ENCODE results near the gene TMEM98.
A peak's percentile ranks its signal among the peaks of the same experiment; 100 is the strongest.
"Not testable (repeated sequence)": the region's sequence is repeated elsewhere in the genome, so short reads cannot be mapped to it uniquely, and the experiment has no call there.

TMEM98 gene

DNA sequence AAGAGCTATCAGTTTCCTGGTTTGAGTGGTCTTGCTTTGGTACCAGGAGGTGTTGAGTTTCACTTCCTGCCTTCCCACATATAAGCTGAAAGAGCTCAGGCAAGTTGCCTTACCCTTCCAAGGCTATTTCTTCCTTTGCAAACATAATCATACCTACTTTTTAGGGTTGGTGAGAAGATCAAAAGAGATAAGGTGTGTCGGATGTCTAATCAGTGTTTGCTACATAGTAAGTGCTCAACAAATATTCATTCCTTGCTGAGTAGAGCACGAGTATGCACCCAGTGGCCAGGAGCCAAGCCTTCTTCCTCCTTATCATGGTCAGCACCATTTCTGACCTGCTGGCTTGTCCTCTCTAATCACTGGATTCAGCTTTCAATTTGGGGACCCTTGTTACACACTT lies 12.7 kb upstream of the TMEM98 start:
- no peak for DNase-seq

DNA sequence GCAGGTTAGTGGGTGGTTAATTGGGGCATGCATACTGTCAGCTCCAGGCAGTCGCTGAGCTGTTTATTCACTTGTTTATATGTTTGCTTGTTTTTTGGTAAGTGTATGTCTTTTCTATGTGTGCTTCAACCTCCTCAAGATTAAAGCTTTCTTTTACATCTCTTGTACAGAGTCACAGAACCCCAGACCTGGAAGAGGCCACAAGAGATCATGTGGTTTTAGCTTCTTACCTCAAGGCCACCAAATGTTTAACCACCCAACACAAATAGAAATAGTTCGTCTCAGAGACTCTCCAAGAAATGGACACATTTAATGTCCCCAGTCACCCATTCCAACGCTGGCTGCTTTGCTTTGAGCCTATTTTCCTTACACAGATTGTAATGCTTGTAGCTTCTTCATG lies 11.8 kb upstream of the TMEM98 start:
- DNase-seq, result no peak

DNA sequence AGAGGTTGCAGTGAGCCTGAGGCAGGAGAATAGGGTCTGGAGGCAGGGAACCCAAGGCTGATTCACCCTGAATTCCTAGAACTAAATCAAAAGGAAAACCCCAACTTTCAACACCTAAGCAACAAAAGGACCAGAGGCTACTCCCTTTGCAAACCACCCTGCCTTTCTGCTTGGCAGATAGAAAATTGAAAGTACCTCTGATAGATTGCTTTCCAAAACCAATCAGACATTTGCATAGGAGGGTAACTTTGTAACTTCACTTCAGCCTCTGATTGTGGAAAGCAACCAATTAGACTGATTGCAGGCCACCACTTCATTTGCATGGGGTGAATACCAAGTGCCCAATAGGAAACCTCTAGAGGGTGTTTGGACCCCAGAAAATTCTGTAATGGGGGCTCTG lies 10.9 kb upstream of the TMEM98 start:
- DNase-seq, result no peak

DNA sequence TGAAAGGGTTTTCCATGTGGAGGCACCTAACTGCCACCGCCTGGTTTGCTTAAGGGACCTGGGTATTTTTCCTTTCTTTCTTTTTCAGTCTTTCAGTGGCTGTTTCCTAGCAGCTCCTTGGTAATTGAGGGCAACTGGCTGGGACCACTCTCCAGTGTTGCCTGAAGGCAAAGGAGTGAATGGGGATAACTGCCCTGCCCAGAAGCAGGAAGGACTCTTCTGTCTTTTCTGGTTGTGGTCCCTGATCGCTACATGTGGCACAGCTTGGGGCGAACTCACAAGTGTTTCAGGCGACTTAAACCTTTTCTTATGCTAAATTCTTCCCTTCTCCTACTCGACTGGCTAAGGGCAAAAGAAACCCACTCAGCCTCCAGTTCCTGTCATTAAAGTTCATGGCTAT lies 10.1 kb upstream of the TMEM98 start:
- DNase-seq, result no peak

GRCh38 chr17:32919876-32920275 lies 8.1 kb upstream of the TMEM98 start:
- DNase-seq, result not testable (repeated sequence)

DNA sequence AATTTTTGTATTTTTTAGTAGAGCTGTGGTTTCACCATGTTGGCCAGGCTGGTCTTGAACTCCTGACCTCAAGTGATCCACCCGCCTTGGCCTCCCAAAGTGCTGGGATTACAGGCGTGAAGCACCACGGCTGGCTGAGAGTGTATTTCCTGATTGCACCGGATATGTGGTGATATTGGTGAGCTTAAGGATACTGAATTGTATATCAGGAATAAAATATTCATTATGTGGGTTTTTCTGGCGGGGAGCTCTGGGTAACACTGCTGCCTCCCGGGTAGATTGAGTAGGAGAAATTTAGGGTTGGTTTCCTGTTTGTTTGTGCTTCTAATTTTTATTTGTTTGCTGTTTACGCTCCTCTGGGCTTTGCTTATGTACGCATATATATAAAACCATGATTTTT lies 7.7 kb upstream of the TMEM98 start:
- no peak for DNase-seq

DNA sequence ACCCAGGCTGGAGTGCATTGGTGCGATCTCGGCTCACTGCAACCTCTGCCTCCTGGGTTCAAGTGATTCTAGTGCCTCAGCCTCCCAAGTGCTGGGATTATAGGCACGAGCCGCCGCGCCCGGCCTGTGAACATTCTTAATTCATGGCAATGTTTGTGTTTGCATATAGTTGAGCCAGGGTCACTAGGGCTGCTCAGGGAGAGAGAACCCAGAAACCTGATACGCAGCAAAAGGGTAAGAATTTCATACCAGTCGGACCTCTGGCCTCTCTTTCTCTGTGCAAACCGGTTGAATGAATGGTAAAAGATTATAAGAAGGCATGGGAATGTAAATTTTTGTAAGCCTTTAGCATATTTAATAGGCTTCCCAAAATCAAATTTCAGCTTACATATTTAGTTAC lies 6.9 kb upstream of the TMEM98 start:
- no peak for DNase-seq

DNA sequence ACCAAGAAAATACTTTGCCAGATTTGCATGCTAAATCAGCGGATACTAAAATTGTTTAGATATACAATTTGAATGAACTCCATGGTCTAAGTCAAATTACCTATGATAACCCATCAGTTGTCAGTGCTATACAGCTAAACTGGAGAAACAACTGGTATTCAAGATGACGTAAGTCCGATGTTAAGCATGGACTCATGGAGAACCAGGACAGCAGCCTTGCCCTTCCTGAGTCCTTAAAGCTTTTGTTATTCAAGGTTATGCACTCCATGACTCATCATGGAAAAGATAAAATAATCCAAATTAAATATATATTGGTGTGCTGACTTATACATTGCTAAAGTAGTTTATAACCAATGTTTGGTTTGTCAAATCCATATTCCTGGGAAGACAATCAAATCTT lies 4.0 kb upstream of the TMEM98 start:
- not testable (repeated sequence) for DNase-seq

DNA sequence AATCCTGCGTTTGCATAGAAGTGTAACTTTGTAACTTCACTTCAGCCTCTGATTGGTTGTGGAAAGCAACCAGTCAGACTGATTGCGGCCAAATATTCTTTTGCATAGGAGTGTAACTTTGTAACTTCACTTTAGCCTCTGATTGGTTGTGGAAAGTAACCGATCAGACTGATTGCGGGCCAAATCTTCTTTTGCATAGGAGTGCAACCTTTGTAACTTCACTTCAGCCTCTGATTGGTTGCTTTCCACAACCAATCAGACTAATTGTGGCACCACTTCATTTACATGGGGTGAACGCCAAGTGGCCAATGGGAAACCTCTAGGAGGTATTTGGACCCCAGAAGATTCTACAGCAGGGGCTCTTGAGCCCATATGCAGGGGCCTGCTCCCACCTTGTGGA lies 1.8 kb upstream of the TMEM98 start:
- DNase-seq, result no peak

DNA sequence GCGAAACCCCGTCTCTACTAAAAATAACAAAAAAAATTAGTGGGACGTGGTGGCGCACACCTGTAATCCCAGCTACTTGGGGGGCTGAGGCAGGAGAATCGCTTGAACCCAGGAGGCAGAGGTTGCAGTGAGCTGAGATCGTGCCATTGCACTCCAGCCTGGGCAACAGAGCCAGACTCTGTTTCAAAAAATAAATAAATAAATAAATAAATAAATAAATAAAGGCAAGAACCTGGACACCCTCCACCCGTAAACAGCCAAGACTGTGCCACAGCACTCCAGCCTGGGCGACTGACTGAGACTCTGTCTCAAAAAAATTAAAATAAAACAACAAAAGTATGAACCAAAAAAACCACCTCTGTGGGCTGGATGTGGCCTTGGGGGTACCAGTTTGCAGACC lies 1.2 kb upstream of the TMEM98 start:
- DNase-seq, result not testable (repeated sequence)

DNA sequence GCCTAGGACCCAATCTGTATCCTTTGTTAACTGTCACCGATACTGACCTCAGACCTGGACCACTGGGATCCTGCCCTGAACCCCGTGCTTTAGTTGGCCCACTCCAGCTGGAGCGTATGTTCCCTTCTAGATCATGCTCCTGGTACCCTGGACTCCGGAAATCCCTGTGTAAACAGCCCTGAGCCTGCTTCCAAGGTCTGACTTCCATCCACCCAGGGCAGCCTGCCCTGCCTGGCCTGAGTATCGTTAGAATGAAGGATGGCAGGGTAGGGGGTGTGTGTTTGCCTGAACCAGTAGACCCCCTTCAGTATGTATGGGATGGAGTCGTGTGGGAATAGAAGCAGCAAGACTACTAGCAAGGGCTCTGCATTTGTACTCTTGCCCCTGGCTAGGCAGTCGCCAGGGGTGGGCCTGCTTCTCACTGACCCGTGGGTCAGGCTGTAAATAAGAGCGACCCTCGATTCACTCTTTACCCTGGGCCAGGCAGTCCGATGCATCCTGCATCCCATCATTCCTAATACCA lies 691 bp upstream of the TMEM98 start:
- DNase-seq, result no peak

DNA sequence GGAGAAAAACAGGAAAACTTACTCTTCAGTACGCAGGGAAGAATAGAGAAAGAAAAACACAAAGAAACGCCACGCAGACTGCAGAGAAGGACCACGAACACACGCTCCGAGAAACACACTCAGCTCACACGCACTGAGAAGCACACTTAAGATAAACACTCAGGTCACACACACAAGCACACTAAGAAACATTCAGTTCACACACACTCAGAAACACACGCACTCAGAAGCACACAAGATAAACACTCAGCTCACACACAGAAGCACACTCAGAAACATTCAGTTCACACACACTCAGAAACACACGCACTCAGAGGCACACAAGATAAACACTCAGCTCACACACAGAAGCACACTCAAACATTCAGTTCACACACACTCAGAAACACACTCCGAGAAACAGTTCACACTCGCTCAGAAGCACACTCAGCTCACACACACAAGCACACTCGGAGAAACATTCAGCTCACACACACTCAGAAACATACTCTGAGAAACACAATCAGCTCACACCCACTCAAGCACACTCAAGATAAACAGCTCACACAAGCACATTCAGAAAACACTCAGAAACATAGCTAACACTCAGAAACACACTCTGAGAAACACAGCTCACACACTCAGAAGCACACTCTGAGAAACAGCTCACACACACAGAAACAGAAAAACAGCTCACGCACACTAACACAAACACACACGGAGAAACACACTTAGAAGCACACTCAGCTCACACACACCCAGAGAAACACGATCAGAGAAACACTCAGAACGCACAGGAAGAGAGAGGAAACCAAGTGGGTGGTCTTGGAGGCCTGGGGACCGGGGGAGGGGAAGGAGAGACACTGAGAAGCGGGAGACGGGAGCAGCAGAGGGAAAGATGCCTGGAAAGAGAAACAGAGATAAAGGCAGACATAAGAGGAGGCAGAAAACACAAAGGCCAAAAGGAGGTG lies 908 bp downstream of the TMEM98 start:
- no peak for DNase-seq

DNA sequence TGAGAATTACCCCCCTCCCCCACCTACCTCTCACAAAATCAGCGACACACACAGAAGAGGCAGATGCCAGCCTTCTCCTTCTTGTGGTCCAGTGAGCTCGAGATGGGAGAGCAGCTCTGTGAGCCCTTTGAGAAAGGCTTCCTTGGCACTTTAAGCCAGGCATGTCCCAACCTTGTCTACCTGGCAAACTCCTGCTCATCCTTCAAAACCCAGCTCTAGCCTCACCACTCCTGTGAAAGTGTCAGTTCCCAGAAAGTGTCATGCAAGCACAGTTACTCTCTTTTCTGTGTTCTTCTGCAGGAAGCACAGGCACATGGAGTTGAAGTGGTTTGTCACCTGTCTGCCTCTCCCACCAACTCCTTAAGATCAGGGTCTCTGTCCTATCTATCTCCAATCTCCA lies 1.6 kb downstream of the TMEM98 start:
- no peak for DNase-seq

DNA sequence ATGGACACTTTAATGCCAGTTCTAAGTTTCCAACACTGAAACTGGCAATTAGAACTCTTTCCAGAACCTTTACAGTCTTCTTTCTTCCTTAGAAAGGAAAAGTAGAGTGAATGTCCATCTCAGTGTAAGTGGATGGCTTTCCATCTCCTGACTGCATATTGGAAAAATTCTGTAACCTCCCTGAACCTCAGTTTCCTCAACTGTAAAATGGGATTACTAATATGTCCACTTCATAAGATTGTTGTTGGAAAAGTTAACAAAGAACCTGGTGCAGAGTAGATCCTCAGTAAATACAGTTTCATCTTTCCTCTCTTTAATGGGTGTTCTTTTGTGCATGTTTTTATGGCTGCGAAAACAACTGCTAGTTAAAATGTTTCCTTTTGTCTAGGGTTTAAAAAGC lies 2.6 kb downstream of the TMEM98 start:
- DNase-seq, result no peak

DNA sequence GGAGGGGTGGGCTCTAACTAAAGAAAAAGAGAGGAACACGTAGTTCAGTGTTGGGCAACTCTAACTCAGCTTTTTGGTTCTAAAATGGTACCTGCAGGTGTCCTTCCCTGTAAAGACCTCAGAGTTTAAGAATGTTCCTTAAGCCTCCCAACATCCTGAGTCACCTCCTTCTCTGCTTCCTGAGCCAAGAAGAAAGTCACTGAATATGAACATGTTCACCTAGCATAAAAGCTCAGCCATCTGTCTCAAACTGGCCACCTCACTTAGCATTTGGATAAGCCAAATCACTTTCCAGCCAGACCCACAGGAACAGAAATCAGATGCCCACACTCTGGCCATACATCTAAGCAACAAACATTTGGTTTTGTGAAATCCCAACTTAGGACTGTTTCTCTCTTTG lies 3.7 kb downstream of the TMEM98 start:
- no peak for DNase-seq

- DNase-seq, result no peak
Observed at GRCh38 chr17:32933881-32934280, 5.9 kb downstream of the TMEM98 start.

- DNase-seq, result no peak
Observed at GRCh38 chr17:32935726-32936125, 7.8 kb downstream of the TMEM98 start.

GRCh38 chr17:32936186-32936893 lies 8.4 kb downstream of the TMEM98 start:
- DNase-seq, result no peak

- peak; percentile 29 for DNase-seq
Observed at GRCh38 chr17:32936894-32937500, 9.0 kb downstream of the TMEM98 start.

DNA sequence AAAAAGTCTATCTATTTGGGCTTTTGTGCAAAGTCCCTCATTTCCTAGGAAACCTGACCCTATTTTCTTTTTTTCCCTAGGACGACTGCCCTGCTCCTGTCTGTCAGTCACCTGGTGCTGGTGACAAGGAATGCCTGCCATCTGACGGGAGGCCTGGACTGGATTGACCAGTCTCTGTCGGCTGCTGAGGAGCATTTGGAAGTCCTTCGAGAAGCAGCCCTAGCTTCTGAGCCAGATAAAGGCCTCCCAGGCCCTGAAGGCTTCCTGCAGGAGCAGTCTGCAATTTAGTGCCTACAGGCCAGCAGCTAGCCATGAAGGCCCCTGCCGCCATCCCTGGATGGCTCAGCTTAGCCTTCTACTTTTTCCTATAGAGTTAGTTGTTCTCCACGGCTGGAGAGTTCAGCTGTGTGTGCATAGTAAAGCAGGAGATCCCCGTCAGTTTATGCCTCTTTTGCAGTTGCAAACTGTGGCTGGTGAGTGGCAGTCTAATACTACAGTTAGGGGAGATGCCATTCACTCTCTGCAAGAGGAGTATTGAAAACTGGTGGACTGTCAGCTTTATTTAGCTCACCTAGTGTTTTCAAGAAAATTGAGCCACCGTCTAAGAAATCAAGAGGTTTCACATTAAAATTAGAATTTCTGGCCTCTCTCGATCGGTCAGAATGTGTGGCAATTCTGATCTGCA lies 12.9 kb downstream of the TMEM98 start:
- no peak for DNase-seq

DNA sequence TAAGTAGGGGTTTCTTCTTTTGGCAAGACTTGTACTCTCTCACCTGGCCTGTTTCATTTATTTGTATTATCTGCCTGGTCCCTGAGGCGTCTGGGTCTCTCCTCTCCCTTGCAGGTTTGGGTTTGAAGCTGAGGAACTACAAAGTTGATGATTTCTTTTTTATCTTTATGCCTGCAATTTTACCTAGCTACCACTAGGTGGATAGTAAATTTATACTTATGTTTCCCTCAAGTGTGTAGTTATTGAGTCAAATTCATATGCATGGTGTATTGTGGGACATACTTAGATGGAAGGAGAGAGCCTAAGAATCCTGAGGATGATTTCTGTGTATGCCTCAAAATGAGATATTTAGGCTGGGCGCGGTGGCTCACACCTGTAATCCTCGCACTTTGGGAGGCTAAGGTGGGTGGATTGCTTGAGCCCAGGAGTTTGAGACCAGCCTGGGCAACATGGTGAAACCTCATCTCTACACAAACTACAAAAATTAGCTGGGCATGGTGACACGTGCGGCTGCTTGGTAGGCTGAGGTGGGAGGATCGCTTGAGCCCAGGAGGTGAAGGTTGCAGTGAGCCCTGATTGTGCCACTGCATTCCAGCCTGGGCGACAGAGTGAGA lies 13.6 kb downstream of the TMEM98 start:
- no peak for DNase-seq

DNA sequence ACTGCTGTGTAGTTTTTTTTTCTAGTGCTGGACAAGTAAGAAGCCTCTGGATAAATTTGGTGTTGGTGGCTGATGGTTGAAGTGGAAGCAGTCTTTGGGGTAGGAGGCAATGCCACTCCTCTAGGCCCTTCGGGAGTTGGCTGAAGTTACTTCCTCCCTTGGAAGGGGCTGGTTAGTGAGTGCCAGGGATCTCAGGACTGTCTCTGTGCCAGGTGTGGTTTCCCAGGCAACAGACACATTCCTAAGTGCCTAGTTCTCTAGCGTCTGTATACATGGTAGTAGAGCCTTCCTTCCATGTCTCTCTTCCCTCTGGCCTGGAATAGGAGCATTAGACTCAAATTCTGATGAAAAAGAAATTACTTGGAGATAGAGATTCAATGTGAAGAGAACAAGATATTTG lies 15.3 kb downstream of the TMEM98 start:
- DNase-seq, result no peak
